ENCODE measurements around the gene NLGN3. TPM values are rescaled to one million over a fixed set of nuclear protein-coding genes. Genes with fewer than 3 reads are reported as not detected.
A peak's percentile ranks its signal among the peaks of the same experiment; 100 is the strongest.

NLGN3 gene
- 2.5 TPM for polyA plus RNA-seq (ENCODE audit: insufficient read length)

DNA sequence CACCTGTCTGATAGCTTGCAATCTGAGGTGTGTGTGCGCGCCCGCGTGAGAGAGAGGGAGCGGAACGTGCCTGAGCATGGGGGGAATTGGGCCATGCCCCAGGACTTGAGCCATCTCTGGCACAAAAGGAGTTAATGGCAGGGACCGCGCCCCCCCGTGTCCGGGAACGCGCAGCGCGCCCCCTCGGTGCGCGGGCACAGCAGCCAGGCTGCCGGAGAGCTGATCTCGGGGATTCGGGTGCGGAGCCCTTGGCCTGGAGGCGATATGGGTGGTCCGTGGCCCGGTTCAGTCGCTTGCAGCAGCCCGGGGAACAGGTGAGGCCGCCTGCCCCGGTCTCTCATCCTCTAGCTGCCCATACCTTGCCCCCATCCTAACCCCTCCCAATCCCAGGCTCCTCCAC is at the start of gene NLGN3:
Gene NLGN3, plus strand, starts transcription at position 191 of the 400 bp plus-strand sequence. CDS start 2,909 bp downstream, outside the sequence.
- DNase-seq, result no peak

GRCh38 chrX:71095033-71095432 is 49.6 kb upstream of the NLGN3 start:
- DNase-seq, result no peak

DNA sequence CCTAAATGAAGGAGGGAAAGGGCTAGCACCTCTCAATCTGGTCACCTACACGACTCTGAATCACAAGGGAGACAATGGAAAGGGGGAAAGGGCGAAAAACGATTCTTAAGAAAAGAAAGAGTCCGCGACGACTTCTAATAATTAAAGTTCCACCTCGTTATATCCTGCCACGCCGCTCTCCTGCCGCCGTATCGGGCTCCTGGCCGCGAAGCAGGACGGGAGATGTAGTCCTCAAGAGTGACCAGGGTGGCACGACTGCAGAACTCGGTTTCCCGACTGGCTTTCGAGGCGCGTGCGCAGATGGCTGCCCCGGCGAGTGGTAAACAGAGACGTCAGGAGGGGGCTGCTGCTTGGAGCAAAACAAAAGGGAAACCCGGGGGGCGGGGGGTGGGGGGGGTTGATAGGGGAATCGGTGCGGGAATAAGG is 49.1 kb upstream of the NLGN3 start, which contains the start of gene FOXO4:
Gene FOXO4, plus strand, starts transcription at position 297 of the 426 bp plus-strand sequence. CDS start 678 bp downstream, outside the sequence.
- DNase-seq, result peak; percentile 89

- DNase-seq, result peak; percentile 66
These were observed 48.5 kb upstream of the NLGN3 start for GRCh38 chrX:71095981-71096759.

DNA sequence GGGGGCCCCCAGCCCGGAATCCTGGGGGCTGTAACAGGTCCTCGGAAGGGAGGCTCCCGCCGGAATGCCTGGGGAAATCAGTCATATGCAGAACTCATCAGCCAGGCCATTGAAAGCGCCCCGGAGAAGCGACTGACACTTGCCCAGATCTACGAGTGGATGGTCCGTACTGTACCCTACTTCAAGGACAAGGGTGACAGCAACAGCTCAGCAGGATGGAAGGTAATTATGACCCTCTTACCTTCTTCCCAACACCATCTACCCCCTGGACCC is 47.9 kb upstream of the NLGN3 start:
- no peak for DNase-seq

GRCh38 chrX:71098302-71098701 is 46.3 kb upstream of the NLGN3 start:
- DNase-seq, result peak; percentile 14

DNA sequence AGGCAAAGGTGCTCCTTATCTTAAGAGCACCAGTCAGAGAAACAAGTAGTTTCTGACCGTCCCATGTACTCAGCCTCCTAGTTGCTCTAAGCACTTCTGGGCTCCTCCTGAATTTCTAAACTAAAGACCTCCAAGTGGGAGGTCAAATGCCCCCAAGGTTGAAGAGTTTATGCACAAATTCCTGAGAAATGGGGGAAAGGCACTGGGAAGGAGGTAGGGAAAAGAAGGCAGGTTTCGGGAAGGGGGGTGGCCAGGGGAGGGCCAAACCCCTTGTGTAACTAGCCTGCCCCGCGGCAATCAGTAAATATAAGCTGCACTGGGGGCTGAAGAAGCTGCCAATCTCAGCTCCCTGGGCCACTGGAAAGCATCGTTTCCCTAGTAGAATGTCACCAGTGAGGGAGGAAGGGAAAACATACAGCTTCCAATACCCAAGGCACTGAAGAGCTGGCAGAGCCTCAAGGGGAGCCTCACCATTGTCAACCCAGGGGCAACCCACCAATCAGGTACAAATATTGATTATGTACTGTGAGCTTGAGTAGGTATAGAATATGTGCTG is 45.6 kb upstream of the NLGN3 start:
- no peak for DNase-seq

- no peak for DNase-seq
These were observed 44.9 kb upstream of the NLGN3 start for GRCh38 chrX:71099736-71100135.

GRCh38 chrX:71100581-71101505 is 43.8 kb upstream of the NLGN3 start:
- DNase-seq, result no peak

GRCh38 chrX:71102292-71102691 is 42.3 kb upstream of the NLGN3 start:
- no peak for DNase-seq

DNA sequence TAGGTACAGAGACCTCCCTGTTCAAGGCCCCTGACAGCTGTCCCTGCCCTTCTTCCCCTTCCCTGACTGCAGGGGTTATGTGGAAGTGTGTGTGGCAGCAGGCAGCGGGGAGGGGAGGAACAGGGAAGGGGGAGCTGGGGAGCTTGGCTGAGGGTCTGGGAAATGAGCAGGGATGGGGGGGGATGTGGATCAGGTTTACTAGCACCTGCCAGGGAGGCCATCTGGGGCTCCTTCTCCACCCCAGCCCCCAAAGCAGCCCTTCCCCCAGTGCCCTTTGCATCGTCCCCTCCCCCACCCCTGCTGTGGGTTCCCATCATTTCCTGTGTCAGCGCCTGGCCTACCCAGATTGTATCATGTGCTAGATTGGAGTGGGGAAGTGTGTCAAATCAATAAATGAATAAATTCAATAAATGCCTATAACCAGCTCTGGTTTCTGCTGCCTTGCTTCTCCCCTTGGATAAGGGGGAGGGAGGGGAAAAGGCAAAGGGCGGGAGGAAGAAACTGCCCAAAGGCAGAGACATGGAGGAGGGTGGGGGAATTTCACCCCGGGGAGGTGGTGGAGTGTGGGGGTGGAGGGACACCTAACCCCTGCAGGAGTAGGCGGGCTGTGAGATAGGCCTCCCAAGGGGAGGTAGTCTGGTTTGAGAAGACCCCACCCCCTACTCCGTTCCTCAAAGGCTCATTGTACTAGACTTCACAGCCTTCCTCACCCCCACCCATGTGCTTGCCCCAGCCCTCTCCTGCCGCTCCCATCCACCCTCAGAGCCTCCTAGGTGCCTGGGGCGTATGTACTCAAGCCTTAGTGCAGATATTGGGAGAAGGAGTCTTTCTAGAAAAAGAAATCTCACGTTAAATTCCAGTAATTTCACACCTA is 41.3 kb upstream of the NLGN3 start:
- DNase-seq, result peak; percentile 29

DNA sequence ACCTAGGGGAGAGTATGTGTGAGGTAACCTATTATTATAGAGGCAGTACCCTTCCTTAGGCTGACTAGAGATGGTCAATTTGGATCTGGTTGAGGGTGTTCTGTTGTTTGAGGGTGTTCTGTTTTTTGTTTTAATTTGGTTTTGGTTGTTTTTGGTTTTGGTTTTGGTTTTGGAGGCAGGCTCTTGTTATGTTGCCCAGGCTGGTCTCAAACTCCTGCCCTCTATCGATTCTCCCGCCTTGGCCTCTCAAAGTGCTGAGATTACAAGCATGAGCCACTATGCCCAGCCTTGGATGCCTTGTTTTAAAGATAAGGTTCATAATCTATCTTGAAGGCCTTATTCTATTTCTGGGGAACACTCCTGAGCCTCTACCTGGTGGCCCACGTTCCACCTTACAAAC is 39.0 kb upstream of the NLGN3 start:
- DNase-seq, result no peak

GRCh38 chrX:71106427-71106826 is 38.2 kb upstream of the NLGN3 start, which contains the start of gene CXorf65:
CXorf65 (minus strand) TSS chrX:71106740; CDS start chrX:71106556, 184 bp downstream.
- DNase-seq, result no peak

- no peak for DNase-seq
These were observed 37.4 kb upstream of the NLGN3 start for GRCh38 chrX:71107245-71107644.

- DNase-seq, result no peak
These were observed 36.8 kb upstream of the NLGN3 start for GRCh38 chrX:71107762-71108360.

- no peak for DNase-seq
These were observed 35.6 kb upstream of the NLGN3 start for GRCh38 chrX:71109051-71109450.

DNA sequence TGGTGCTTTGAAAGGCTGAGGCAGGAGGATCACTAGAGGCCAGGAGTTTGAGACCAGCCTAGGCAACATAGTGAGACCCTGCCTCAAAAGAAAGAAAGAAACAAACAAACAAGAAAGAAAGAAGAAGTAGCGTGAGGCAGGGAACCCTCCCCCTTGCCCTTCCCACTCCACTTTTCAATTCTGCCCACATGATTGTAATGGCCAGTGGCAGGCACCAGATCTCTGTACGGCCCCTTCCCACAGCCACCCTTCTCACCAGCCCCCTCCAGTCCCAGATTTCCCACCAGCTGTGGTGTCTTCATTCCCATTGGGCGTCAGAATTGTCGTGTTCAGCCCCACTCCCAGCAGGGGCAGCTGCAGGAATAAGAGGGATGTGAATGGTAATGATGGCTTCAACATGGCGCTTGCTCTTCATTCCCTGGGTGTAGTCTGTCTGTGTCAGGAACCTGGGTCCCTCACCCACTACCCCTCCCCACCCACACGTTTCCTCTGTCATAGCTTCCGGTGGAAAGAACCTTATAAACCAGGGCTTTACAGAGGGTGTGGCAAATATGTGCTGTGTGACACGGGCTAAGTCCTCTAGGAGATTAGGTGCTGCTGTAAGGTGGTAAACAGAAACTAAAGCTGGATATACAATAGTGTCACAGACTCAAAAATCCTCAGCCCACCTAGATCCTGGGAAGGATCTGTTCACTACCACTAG is 33.3 kb upstream of the NLGN3 start, which contains the start of gene IL2RG:
Gene IL2RG, minus strand, starts transcription at position 437 of the 703 bp plus-strand sequence. Its CDS starts 38 bp downstream, at position 399.
- no peak for DNase-seq

DNA sequence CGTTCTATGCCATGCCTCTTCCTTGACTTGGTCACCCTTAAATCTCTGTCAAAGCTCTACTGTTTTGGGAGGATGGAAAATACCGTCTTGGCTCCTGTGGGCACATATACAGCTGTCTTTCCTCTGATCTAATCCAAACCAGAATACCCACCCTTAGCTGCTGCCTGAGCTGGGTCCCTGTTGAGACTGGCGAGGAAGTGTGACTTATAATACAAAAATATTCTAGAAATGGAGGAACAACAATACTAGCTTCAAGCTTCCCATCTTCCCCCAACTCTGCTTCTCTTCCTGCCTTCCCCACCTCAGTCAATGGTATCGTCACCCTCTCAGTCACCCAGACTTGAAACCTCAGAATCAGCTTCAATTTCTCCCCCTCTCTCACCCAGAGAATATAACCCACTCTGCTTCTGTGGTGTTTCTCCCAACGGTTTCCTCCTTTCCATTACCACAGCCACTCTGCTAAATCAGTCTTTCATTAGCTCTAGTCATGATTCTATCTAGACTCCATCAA is 32.7 kb upstream of the NLGN3 start:
- no peak for DNase-seq

- no peak for DNase-seq
These were observed 27.3 kb upstream of the NLGN3 start for GRCh38 chrX:71117358-71117757.
